DMS53 treated with DMSO at 0.1 percent for 48 hours (cell line): ENCODE results near the gene FUBP3.

Experiments
- DNase-seq: peaks from one replicate; lab custom pipeline; 2025; ENCODE audit not compliant: unreplicated experiment; lab: John Stamatoyannopoulos, UW

Gene FUBP3

GRCh38 chr9:130633336-130634190 is 54.2 kb downstream of the FUBP3 start:
- DNase-seq = no peak

GRCh38 chr9:130634191-130634768 is 54.9 kb downstream of the FUBP3 start:
- DNase-seq = no peak

GRCh38 chr9:130634801-130635200 is 55.4 kb downstream of the FUBP3 start:
- DNase-seq = no peak

- no peak for DNase-seq
Observed at GRCh38 chr9:130635306-130635705, 55.9 kb downstream of the FUBP3 start.

GRCh38 chr9:130635721-130636647 is 56.6 kb downstream of the FUBP3 start:
- DNase-seq = no peak

GRCh38 chr9:130636648-130637020 is 57.3 kb downstream of the FUBP3 start:
- no peak for DNase-seq

- no peak for DNase-seq
Observed at GRCh38 chr9:130638284-130639123, 59.1 kb downstream of the FUBP3 start.

GRCh38 chr9:130639124-130639765 is 59.9 kb downstream of the FUBP3 start:
- DNase-seq = no peak

- DNase-seq = no peak
Observed at GRCh38 chr9:130639866-130640555, 60.6 kb downstream of the FUBP3 start.

GRCh38 chr9:130640681-130641080 is 61.3 kb downstream of the FUBP3 start:
- no peak for DNase-seq

- DNase-seq = no peak
Observed at GRCh38 chr9:130642926-130643325, 63.5 kb downstream of the FUBP3 start.

- no peak for DNase-seq
Observed at GRCh38 chr9:130651221-130651620, 71.8 kb downstream of the FUBP3 start.

GRCh38 chr9:130651752-130652151 is 72.4 kb downstream of the FUBP3 start:
- DNase-seq = peak; percentile 82

- DNase-seq = no peak
Observed at GRCh38 chr9:130654879-130655278, 75.5 kb downstream of the FUBP3 start.

GRCh38 chr9:130658893-130659698 is 79.7 kb downstream of the FUBP3 start:
- DNase-seq = no peak

- DNase-seq = no peak
Observed at GRCh38 chr9:130659699-130660248, 80.4 kb downstream of the FUBP3 start.

- no peak for DNase-seq
Observed at GRCh38 chr9:130660326-130660682, 80.9 kb downstream of the FUBP3 start.

- DNase-seq = no peak
Observed at GRCh38 chr9:130660683-130661450, 81.5 kb downstream of the FUBP3 start.
